ENCODE data around the gene FAM193A.
"Not testable (repeated sequence)": the region's sequence is repeated elsewhere in the genome, so short reads cannot be mapped to it uniquely, and the experiment has no call there.

The FAM193A gene

GRCh38 chr4:2754848-2755819 is 218.7 kb downstream of the FAM193A start:
- DNase-seq = no peak

- peak; percentile 81 to 83 for DNase-seq
Observed at GRCh38 chr4:2755821-2756690, 219.6 kb downstream of the FAM193A start, which contains the start of gene TNIP2. Gene TNIP2, minus strand, starts transcription at chr4:2756336. Its CDS starts 47 bp downstream, at chr4:2756289.

- no peak for DNase-seq
Observed at GRCh38 chr4:2756691-2757350, 220.4 kb downstream of the FAM193A start.

- no peak for DNase-seq
Observed at GRCh38 chr4:2757426-2757825, 221.0 kb downstream of the FAM193A start.

GRCh38 chr4:2761035-2761923 is 224.8 kb downstream of the FAM193A start:
- no peak for DNase-seq

- no peak for DNase-seq
Observed at GRCh38 chr4:2762048-2762447, 225.6 kb downstream of the FAM193A start.

- not testable (repeated sequence) for DNase-seq
Observed at GRCh38 chr4:2762486-2763370, 226.3 kb downstream of the FAM193A start.

- DNase-seq = no peak
Observed at GRCh38 chr4:2763511-2763967, 227.1 kb downstream of the FAM193A start.

- no peak for DNase-seq
Observed at GRCh38 chr4:2765832-2766526, 229.5 kb downstream of the FAM193A start.

- no peak for DNase-seq
Observed at GRCh38 chr4:2767046-2767704, 230.7 kb downstream of the FAM193A start.

GRCh38 chr4:2767705-2768074 is 231.2 kb downstream of the FAM193A start:
- DNase-seq = no peak

- DNase-seq = no peak
Observed at GRCh38 chr4:2768124-2768523, 231.7 kb downstream of the FAM193A start.

GRCh38 chr4:2768921-2769336 is 232.5 kb downstream of the FAM193A start:
- no peak for DNase-seq

- DNase-seq = no peak
Observed at GRCh38 chr4:2771264-2771663, 234.8 kb downstream of the FAM193A start.

GRCh38 chr4:2780643-2781042 is 244.2 kb downstream of the FAM193A start:
- not testable (repeated sequence) for DNase-seq

- DNase-seq = no peak
Observed at GRCh38 chr4:2781911-2782310, 245.5 kb downstream of the FAM193A start.

Data from CD4-positive, alpha-beta T cell treated with Interleukin-1 beta for 1 hour (primary cell).